Astrocyte of the cerebellum (primary cell): ENCODE measurements around the gene KCNH5.
"Not testable (repeated sequence)": the region's sequence is repeated elsewhere in the genome, so short reads cannot be mapped to it uniquely, and the experiment has no call there.

Source experiments
- DNase-seq: peaks from one replicate; pipeline ENCODE4 v3.0.0-alpha.2; 2011; ENCODE audit warnings: low read depth
- H3K4me3 ChIP-seq: 2 replicates; pipeline ENCODE4 v1.5.1; 2011; ENCODE audit warnings: mild to moderate bottlenecking, low read depth, low read length, moderate library complexity
- in situ Hi-C: cut with HindIII; loops from 2 replicates; pipeline ENCODE4 v1.10.0; 2017; ENCODE audit warnings: low sequenced_read_pairs
- TF ChIP-seq, protein P1 (sequence below): IDR thresholded peaks from 2 replicates; pipeline ENCODE4 v1.5.1; 2012; ENCODE audit warnings: low read length, low read depth, moderate library complexity, mild to moderate bottlenecking; ENCODE audit errors: missing control alignments

Gene KCNH5

DNA sequence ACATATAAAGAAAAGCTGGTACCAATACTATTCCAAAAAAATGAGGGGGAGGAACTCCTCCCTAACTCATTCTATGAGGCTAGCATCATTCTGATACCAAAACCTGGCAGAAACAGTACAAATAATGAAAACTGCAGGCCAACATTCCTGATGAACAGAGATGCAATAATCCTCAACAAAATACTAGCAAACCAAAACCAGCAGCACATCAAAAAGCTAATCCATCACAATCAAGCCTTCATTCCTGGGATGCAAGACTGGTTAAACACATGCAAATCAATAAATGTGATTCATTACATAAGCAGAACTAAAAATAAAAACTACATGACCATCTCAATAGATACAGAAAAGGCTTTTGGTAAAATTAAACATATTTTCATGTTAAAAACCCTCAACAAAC is 281.3 kb downstream of the KCNH5 start:
- in situ Hi-C loops = no loop called here
- H3K4me3 ChIP-seq = no peak overlapping the region
- no peak for DNase-seq
- TF ChIP-seq, protein P1, sequence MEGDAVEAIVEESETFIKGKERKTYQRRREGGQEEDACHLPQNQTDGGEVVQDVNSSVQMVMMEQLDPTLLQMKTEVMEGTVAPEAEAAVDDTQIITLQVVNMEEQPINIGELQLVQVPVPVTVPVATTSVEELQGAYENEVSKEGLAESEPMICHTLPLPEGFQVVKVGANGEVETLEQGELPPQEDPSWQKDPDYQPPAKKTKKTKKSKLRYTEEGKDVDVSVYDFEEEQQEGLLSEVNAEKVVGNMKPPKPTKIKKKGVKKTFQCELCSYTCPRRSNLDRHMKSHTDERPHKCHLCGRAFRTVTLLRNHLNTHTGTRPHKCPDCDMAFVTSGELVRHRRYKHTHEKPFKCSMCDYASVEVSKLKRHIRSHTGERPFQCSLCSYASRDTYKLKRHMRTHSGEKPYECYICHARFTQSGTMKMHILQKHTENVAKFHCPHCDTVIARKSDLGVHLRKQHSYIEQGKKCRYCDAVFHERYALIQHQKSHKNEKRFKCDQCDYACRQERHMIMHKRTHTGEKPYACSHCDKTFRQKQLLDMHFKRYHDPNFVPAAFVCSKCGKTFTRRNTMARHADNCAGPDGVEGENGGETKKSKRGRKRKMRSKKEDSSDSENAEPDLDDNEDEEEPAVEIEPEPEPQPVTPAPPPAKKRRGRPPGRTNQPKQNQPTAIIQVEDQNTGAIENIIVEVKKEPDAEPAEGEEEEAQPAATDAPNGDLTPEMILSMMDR = no peak

DNA sequence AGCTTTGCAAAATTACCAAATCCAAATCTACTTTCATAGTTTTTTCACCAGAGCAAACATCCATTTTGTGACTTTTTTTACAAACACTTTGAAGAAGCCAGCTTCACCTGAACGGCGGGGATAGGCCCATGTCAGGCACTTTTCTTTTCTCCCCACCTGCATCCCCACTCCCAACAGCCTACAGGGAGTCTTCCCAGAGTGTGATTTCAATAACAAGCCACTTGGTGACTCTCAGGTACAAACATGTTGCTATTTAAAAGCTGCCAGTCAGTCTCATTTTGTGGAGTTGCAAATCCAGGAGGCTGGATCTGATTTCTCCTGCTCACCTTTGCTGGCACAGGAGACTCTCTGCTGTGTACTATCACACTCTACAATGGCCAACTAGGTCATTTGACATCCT is 285.5 kb downstream of the KCNH5 start:
- DNase-seq = no peak

DNA sequence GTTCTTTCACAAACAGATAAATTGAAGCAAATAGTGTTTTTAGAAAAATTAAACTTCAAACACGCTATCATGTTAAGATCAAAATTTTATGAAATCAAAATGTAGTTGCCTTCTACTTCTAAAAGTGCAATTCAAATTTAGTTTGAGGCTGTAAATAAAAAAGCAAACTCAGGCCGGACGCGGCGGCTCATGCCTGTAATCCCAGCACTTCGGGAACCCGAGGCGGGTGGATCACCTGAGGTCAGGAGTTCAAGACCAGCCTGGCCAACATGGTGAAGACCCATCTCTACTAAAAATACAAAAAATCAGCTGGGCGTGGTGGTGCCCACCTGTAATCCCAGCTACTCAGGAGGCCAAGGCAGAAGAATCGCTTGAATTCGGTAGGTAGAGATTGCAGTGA is 298.4 kb downstream of the KCNH5 start:
- H3K4me3 ChIP-seq, in situ Hi-C loops, DNase-seq: not testable (repeated sequence)

More for the DNA sequence above, 285.5 kb downstream of the KCNH5 start:
- no peak overlapping the region for H3K4me3 ChIP-seq
- TF ChIP-seq, protein P1 = no peak
- in situ Hi-C loops = no loop called here

DNA sequence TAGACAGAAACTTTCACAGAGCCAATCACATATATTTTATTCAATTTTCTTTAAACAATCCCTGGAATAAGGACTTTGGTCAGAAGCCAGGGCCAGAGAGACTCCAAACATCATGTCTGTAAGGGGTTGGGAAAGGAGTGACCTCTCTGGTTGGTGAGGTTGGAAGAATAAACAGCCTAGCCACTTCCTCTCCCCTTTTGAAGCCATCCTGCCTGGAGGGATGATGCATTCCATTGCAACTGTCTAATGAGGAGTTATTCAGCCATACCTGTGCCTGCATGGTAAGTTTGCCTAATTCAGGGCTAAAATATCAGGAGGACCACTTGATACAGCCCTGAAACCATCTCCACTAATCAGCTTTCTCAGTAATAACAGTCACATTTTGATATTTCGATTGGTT is 299.8 kb downstream of the KCNH5 start:
- in situ Hi-C loops = no loop called here
- TF ChIP-seq, protein P1 = no peak
- no peak overlapping the region for H3K4me3 ChIP-seq
- DNase-seq = no peak

DNA sequence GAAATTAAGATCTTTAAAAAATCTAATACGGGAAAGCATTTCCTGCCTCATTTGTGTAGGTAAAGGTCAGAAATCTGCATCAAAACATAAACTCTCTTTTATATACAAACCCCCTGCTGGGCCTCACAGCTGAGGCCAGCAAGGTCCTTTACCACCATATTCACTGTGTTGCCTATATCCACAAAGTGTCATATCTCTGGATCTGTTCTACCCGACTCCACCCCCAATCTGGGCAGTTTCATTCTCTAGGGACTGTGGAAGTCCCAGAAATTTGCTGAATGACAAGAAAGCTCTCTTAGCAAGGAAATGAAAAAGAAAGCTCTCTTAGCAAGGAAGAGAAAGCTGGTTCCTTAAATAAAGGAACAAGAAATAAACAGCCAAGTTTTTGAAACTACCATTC is 301.7 kb downstream of the KCNH5 start:
- TF ChIP-seq, protein P1 = no peak
- DNase-seq = no peak
- in situ Hi-C loops = no loop called here
- H3K4me3 ChIP-seq = no peak overlapping the region

DNA sequence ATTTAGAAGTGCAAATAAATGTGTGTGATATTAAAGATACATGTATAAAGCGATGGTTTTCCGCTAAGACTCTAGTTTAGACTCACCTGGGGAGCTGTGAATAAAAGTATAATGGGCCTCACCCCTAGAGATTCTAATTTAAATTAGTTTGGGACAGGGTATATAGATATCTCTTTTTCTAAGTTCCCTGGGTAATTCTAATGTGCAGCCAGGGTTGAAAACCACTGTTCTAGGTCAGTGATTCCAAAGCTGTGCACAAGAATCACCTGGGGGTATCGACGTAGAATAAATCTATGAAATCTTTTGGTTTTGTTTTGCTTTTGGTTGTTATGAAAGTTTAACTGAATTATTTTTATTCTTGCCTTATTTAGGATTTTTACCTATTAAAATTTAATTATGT is 302.1 kb downstream of the KCNH5 start:
- DNase-seq = no peak
- in situ Hi-C loops = no loop called here
- TF ChIP-seq, protein P1 = no peak
- H3K4me3 ChIP-seq = no peak overlapping the region

DNA sequence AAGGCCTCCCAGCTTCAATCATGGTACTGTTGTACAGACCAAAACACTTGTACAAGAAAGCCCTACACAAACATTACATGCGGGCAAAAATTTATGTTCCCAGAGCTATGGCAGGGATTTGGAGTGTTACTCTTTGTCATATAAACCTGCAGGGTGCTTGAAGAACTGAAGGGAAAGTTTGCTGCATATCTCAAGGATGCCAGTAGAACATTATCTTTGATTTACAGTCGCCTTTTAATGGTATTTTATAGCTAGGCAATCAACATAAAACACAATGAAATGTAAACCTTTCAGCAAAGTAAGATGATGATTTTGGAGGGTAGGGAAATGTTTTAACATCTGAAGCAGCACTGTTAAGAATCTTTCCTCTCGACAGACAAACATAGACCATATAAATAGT is 305.6 kb downstream of the KCNH5 start:
- H3K4me3 ChIP-seq = no peak overlapping the region
- in situ Hi-C loops = no loop called here
- TF ChIP-seq, protein P1 = no peak
- no peak for DNase-seq
